ENCODE measurements around the gene LAG3. TPM values are rescaled to one million over a fixed set of nuclear protein-coding genes. Genes with fewer than 3 reads are reported as not detected.
A peak's percentile ranks its signal among the peaks of the same experiment; 100 is the strongest.

Gene LAG3
- total and polyA plus RNA-seq, 10 of the 15 experiments (the other 5 are each of a cell fraction or from before 2014, with no cell fraction given): 0.52 to 4.2 (median 1.0) TPM; not detected in 1

GRCh38 chr12:6772726-6773589 lies 638 bp downstream of the LAG3 start:
- Histone ChIP-seq H2AFZ (ENCODE audit: control insufficient read depth, low read depth, low read length) (no peak overlapping the region), H3K79me2 (ENCODE audit: control insufficient read depth, insufficient read depth, low read length) (peaks cover 6% of the 10 kb centered on the region), H3K36me3 (ENCODE audit: control insufficient read depth in 2 of 2, insufficient read depth in 2 of 2, low read length in 1 of 2) (no peaks in the 10 kb centered on the region), H3K27ac (ENCODE audit: control insufficient read depth, insufficient read depth) (peak overlapping the region; percentile 38; the same call in 1 of the 2 replicates), H3K4me1 (ENCODE audit: control insufficient read depth, insufficient read depth, low read length) (peaks cover 44% of the 10 kb centered on the region), H4K20me1 (ENCODE audit: control insufficient read depth, insufficient read depth) (no peaks in the 10 kb centered on the region), H3K9me3 (replicated peaks; ENCODE audit: control insufficient read depth, insufficient read depth, low read length) (no peaks in the 10 kb centered on the region), H3K9ac (ENCODE audit: control insufficient read depth, insufficient read depth, low read length) (no peak overlapping the region), H3K4me3 (peak overlapping the region; percentile 54; the same call in 1 of the 2 replicates), H3K27me3 (replicated peaks in 1 of 2; ENCODE audit: control insufficient read depth in 2 of 2, insufficient read depth in 2 of 2, low read length in 1 of 2) (no peaks in the 10 kb centered on the region), H3K4me2 (ENCODE audit: control insufficient read depth, insufficient read depth) (peak overlapping the region; percentile 83)
- ChIA-PET POLR2A (interaction anchor here (0.7 to 1.7 kb wide), 2 partner anchors 9 to 13 kb away, joined by 3 to 5 read pairs; no protein-coding TSS in a partner anchor), SMC1A (ENCODE audit: uncharacterized antibody, unreplicated experiment) (interaction anchor here (3.6 kb wide), 1 partner anchor 19 kb away, joined by 20 read pairs; the partner anchor contains the start of gene MLF2), RAD21 (ENCODE audit: unreplicated experiment) (interaction anchor here (0.7 kb wide), 1 partner anchor 15 kb away, joined by 3 read pairs; no protein-coding TSS in a partner anchor), CTCF (interaction anchor here (0.7 to 12.7 kb wide), 4 partner anchors 7 to 67 kb away, joined by 3 to 221 read pairs (median 4); partner anchors contain the start of gene MLF2)
- in situ Hi-C loops (cut with MboI): no loop called here
- intact Hi-C loops (cut with micrococcal nuclease; ENCODE audit: unreplicated experiment): no loop called here
- FAIRE-seq (no peak), DNase-seq (ENCODE audit: low read depth, low spot score) (no peak), ATAC-seq (peak; percentile 15)
- TF ChIP-seq ELK1 (IDR thresholded peaks at IDR 0.05; ENCODE audit: low read depth, low read length): peak; percentile 96
- peak; percentile 76 to 94 for TF ChIP-seq SRF (IDR thresholded peaks at IDR 0.05; ENCODE audit: low read depth in 2 of 2, low read length in 2 of 2)
- TF ChIP-seq CBX5 (IDR thresholded peaks at IDR 0.05; ENCODE audit: low read depth): no peak
- BruUV-seq (replicated peaks): no TSS peak
- 47% methylated on average over 21 of the region's 21 CpGs for WGBS (ENCODE audit: insufficient coverage, insufficient replicate concordance, low lambda C conversion rate, missing lambda C conversion rate)

All from GM12878 (cell line).